GM04503 (cell line): ENCODE measurements around the gene CCL22.
"Not testable (repeated sequence)": the region's sequence is repeated elsewhere in the genome, so short reads cannot be mapped to it uniquely, and the experiment has no call there.

Source experiments
- DNase-seq: peaks from one replicate; pipeline ENCODE4 v3.0.0-alpha.2; 2012; ENCODE audit warnings: low read depth

Gene CCL22

DNA sequence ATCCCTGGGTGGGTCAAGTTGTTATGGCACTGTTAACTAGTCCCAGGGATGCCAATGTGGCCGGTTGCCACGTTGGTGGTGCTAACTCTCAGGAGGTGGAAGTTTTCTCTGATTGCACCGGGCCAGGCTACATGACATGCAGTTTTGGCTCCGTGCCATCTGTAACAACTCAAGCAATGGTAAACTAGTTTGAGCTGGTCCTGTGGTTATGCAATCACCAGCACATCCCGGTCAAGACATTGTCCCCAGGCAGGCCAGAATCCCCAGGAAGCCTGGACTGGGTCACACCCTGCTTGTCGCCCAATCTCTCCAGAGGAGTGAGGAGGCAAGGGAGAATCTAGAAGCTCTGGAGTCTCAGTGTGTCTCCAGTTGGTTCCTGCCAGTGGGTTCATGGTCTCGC lies 35.9 kb downstream of the CCL22 start:
- DNase-seq = no peak

DNA sequence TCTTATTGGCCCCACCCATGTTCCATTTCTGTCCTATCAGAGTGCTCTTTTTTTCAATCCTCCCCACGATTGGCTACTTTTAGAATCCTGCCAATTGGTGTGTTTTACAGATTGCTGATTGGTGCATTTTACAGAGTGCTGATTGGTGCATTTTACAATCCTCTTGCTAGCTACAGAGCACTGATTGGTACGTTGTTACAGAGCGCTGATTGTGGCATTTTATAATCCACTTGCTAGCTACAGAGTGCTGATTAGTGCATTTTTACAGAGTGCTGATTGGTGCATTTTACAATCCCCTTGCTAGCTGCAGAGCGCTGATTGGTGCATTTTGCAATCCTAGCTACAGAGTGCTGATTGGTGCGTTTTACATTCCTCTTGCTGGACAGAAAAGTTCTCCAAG lies 36.4 kb downstream of the CCL22 start:
- DNase-seq = no peak

DNA sequence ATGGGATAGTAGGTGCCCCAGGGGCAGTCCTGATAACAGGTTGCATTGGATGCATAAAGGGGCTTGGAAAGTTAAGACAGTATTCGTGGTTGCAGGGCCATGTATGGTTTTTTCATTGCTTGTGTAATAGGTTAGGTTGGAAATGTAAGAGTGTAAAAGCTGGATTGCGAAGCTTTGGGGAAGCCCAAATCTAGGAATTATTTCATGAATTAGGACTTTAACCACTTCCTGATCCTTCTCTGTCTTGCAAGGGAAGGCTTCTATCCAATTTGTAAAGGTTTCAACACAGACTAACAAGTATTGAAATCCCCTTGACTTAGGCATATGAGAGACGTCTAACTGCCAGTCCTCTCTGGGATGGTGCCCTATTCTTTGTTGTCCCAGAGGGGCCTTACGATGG lies 38.2 kb downstream of the CCL22 start:
- DNase-seq = no peak

DNA sequence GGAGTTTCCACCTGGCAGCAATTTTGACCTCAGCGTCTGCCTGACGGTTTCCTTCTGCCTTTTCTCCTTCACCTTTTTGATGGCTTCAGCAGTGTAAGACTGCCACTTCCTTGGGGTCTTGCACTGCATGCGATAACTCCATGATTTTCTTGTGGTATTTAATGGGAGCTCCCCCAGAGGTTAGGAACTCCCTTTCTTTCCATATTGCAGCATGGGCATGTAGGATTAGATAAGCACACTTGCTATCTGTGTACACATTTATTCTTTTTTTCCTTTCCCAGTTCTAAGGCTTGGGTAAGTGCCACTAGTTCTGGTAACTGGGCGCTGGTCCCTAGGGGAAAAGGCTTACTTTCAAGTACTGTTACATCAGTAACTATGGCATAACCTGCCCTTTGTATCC lies 38.9 kb downstream of the CCL22 start:
- not testable (repeated sequence) for DNase-seq

DNA sequence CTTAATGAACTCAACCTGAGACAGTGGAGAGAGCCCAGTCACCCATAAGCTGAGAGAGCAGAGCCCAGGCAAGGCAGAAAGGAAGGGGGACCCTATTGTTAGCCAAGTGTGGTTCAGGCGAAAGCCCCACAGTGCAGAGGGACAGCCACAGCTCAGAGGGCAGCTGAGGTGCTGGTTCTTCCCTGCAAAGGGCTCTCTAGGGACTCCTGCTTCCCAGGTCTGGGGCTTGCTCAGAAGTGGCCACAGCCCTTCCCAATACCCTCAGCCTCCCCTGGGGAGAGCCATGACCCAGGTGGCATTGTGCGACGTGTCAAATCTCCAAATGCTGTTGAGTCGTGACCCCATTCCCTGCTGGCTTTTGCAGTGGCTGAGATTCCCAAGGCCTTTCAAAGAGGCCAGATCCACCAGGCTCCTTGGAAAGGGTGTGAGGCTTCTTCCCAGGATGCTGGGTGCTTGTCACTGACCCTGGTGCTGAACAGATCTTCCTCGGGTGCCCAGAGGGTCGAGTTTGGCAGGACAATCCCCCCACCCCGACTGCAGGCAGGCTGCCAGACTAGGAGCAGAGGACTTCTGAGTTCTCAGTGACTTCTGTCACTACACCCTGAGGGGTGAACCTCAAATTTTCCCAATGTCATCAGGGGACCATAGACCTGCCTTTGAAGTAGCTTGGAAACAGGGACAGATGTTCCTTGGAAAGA lies 43.5 kb downstream of the CCL22 start:
- DNase-seq = no peak

DNA sequence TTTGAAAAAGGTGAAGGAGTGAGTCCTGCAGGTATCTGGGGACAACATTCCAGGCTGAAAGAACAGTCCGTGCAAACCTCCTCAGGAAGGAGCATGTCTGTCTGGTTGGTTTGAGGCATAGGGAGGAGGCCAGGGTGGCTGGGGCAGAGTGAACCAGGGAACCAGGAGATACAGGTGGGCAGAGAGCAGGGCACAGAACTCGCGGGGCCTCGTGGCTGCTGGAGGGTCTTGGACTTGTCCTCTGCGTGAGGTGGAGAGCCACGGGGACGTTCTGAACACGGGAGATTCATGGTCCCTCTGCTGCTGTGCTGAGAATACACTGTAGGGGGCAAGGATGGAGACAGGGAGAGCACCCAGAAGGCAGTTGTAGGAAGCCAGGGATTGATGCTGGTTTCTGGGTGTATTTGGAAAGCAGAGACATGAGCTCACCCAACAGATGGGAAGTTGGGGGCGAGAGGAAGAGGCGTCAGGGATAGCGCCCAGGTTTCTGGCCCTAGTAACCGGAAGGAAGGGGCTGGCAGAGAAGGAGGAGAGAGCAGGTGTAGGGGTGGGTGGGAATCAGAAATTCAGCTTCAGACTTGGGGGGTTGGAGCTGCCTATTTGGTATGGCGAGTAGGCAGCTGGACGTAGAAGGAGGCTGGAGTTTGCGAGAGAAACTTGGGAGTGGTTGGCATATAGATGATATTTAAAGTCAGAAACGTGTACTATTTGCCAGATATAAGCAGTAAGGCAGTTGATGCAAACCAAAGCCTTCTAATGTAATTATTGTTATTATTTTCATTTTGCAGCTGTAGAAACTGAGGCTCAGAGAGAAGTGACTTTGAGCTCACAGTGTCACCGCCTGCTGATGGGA lies 45.6 kb downstream of the CCL22 start, which contains the start of gene CCL17:
Gene CCL17 (plus strand): TSS at position 803 of the 853 bp plus-strand sequence. CDS start 9,166 bp downstream, outside the sequence.
- no peak for DNase-seq

DNA sequence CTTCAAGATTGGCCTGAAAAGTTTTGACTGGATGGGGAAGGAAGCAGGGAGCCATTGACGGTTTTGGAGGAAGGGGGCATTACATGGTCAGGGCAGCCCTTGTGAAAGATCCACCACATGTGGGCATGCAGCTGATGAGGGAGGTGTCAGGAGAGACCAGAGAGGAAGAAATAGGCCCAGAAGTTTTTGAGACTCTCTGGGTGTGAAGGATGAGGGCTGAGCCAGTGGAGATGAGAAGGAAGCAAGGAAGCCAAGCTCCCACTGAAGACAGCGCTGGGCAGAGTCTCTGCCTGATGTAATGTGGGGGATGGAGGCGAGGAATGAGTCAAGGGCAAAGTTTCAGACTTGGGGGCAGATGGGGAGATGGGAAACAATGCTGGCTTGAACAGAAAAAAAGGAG lies 46.5 kb downstream of the CCL22 start:
- no peak for DNase-seq

DNA sequence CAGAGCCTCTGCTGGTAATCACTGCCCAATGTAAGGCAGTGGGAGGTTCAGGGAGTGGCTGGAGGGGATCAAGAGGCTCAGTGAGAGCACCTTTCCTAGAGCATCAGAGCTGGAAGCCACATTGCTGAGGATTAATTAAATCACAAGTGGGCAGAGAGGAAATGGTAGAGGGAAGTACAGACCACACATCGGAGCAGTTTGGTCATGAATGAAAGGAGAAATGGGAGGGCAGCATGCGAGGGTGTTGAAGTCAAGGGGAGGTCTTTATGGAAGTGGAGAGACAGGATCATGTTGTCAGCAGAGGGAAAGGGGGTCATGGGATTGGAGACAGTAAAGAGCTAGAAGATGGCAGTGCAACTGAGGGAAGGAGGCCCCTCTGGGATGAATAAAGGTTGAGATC lies 48.3 kb downstream of the CCL22 start:
- no peak for DNase-seq

DNA sequence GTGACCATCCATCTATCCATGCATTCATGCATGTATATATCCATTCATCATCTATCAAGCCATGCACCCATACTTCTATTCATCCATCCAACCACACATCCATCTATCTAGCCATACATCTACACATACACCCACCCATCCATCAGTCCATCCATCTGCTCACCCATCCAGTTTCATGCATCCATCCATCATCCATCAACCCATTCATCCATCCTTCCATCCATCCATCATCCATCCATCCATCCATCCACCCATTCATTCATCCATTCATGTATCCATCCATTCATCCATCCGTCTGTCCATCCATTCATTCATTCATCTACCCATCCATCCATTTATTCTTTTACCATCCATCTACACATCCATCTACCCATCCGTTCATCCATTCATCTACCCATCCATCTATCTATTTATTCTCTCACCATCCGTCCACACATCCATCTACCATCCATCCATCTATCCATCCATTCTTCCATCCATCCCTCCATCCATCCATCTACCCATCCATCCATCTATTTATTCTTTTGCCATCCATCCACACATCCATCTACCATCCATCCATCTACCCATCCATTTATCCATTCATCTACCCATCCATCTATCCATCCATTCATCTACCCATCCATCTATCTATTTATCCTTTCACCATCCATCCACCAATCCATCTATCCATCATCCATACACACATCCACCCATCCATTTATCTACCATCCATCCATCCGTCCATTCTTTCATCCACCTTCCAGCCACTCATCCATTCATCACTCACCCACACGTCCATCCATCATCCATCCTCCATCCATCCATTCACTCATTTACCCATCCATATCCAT lies 49.2 kb downstream of the CCL22 start:
- DNase-seq = no peak

DNA sequence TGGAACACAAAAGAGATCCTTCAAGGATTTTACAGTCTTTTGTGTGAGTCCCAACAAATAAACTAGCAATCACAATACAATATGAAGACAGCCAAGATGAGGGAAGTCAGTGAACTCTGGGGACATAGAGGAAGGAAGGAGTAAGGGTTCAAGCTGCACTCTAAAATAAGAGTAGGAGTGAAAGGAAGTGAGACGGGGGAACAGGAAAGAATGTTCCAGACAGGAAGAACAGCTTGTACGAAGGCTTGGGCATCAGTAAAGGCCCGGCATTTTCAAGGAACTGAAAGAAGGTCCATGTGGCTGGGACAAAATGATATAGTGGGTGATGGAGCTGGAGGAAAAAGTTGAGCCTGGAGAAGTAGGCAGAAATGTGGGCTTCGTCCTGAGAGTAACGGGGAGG lies 50.5 kb downstream of the CCL22 start:
- no peak for DNase-seq

DNA sequence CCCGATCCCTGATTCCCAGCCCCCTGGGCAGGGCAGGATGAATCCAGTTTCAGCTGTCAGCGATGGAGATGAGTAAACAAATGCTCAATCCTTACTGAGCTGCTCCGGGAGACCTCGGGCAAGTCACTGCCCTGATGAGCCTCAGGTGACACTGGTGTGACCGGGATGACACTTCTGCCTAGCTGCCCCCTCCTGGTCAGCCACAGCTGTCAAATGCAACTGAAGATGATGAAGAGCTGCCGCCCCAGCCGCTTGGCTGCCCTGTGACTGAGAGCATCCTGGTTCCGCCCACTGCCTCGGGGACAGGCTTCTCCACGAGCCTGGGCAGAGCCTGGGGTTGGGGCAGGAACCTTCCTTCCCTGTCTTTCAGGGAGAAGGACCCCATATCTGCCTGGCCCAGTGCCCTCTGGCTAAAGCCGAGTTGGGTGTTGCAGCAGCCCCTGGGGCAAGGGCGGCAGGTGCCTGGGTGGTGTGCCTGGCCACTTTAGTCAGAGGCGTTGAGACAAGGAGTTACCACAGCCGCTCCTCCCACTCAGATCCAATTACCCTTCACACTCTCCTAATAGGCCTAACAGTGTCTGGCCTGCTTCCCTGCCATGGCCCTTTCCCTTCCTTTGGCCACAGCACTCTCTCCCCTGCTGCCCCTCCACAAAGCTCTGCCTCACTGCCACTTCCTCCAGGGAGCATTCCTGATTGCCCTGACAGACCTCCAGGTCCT lies 51.4 kb downstream of the CCL22 start:
- no peak for DNase-seq

DNA sequence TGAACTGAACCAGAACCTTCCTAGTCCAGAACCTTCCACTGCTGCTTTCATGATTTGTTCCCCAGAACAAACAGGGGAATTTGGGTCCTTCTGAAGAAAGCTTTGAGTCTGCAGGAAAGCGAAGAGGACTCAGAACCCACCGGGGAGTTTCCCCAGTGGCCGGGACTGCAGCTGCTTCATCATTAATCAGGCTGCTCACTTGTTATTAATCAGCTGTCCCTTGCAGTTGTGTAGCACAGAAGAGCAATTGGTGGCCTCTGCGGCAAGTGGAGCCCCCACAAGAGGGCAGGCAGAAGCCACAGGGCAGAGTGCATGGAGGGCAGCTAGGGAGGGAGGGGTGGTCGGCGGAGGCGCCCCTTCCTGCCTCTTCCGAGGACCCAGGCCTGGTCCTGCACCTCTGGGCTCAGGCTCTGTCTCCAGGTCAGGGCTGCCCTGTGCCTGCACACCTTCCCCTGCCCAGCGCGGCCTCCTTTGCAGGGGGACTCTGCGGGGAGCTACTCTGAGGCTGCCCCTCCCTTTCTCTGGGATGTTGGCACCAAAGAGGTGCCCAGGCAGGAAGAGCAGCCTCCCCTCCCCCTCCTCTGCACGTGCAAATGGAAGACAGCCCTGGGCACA lies 52.9 kb downstream of the CCL22 start:
- no peak for DNase-seq

DNA sequence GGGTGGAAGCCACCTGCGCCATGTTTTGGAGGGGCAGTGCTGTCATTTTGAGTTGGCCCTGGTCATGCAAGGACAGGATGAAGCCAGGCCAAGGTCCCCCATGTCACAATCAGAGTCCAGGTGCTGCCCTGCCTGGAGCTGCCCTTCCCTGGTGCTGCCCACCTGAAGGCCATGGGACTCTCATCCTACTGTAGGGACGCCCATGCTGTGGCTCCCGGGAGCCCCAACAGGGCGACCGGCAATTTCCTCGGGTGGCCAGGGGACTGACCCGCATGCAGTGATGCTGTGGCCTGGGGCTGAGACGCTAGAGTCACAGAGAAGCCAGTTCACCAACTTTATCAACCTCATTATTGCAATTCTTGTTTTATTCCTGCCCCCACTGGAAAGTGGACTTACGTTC lies 54.0 kb downstream of the CCL22 start:
- no peak for DNase-seq

DNA sequence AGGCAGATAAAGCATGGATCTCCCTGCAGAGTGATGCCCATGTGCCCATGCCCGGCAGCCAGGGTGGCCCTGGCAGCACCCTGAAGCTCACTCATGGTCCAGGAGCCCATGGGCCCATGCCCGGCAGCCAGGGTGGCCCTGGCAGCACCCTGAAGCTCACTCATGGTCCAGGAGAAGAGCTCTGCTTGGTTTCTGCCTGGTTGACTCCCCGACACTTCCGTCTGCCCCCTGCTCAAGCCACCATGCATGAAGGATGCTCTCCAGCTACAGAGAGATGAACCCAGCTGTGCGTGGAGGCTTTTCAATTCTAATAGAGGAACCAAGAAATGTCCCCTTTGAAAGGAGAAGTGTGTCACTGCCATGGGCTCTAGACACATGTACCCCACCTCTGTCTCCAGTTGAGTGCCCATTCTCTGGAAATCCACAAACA lies 54.7 kb downstream of the CCL22 start:
- no peak for DNase-seq

DNA sequence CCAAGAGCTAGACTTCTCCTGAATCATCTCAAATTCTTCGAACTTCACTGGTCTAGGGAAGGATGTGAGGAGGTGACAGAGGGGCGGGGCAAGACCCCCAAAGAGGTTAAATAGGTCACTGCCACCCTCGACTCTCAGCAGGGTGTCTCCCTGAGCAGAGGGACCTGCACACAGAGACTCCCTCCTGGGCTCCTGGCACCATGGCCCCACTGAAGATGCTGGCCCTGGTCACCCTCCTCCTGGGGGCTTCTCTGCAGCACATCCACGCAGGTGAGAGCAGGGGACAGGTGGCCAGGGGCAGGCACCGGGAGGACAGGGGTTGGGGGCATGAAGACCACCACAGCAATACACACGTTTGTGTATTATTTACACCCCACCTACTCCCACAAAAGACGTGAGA lies 55.1 kb downstream of the CCL22 start:
- no peak for DNase-seq
